HepG2 (cell line): ENCODE measurements around the gene NT5DC4. TPM values are rescaled to one million over a fixed set of nuclear protein-coding genes. Genes with fewer than 3 reads are reported as not detected.

ENCODE experiments used
- CAMTA2 ChIP-seq: sonication (generic); formaldehyde crosslinking; IDR thresholded peaks from 2 replicates; pipeline ENCODE4 v1.4.0; 2020; ENCODE audit warnings: mild to moderate bottlenecking, missing genetic modification reagents, borderline replicate concordance
- EED ChIP-seq: sonication (generic); formaldehyde crosslinking; IDR thresholded peaks from 2 replicates; pipeline ENCODE4 v1.5.0; 2020; ENCODE audit warnings: mild to moderate bottlenecking, missing genetic modification reagents
- FOXA1 ChIP-seq, 2 experiments: fragments of 450-650 bp in 1 of 2; sonication (generic) in 1 of 2; formaldehyde crosslinking in 1 of 2; IDR thresholded peaks; 2 replicates each; pipeline versions ENCODE4 v1.4.0 to v1.6.1; 2016 to 2020; ENCODE audit warnings: missing genetic modification reagents in 1 of 2
- GABPB1 ChIP-seq: IDR thresholded peaks from 2 replicates; pipeline ENCODE4 v1.6.1; 2016; ENCODE audit warnings: mild to moderate bottlenecking, missing genetic modification reagents, moderate library complexity, missing compliant biosample characterization
- HNF4A ChIP-seq: sonication (generic); formaldehyde crosslinking; IDR thresholded peaks from 2 replicates; pipeline ENCODE4 v1.4.0; 2020; ENCODE audit warnings: missing genetic modification reagents
- HNF4G ChIP-seq, 2 experiments: sonication (generic) in 1 of 2; formaldehyde crosslinking in 1 of 2; IDR thresholded peaks; 2 replicates each; pipeline versions ENCODE4 v1.4.0 to v1.6.1; 2011 to 2020; ENCODE audit warnings: borderline replicate concordance in 2 of 2, low read depth in 2 of 2, mild to moderate bottlenecking in 2 of 2, low read length in 1 of 2, missing genetic modification reagents in 1 of 2, moderate library complexity in 1 of 2
- IKZF5 ChIP-seq: IDR thresholded peaks from 2 replicates; pipeline ENCODE4 v1.6.1; 2018; ENCODE audit warnings: missing genetic modification reagents, mild to moderate bottlenecking, missing compliant biosample characterization
- KDM6A ChIP-seq: IDR thresholded peaks from 2 replicates; pipeline ENCODE4 v1.6.1; 2016; ENCODE audit warnings: low read depth
- NFKBIZ ChIP-seq: IDR thresholded peaks from 2 replicates; pipeline ENCODE4 v1.6.1; 2018; ENCODE audit warnings: missing genetic modification reagents, missing compliant biosample characterization
- NR2F1 ChIP-seq, 2 experiments: fragments of 450-650 bp in 1 of 2; formaldehyde crosslinking in 1 of 2; IDR thresholded peaks; 2 replicates each; pipeline versions ENCODE4 v1.5.0 to v1.6.1; 2016 to 2020; ENCODE audit warnings: mild to moderate bottlenecking in 1 of 2, missing compliant biosample characterization in 1 of 2, missing genetic modification reagents in 1 of 2, moderate library complexity in 1 of 2
- NR2F6 ChIP-seq, 2 experiments: IDR thresholded peaks; 2 replicates each; pipeline ENCODE4 v1.6.1; 2016; ENCODE audit warnings: antibody characterized with exemption in 1 of 2, mild to moderate bottlenecking in 1 of 2
- RBFOX2 ChIP-seq: fragments of 200-400 bp; formaldehyde crosslinking; IDR thresholded peaks from 2 replicates; pipeline ENCODE4 v1.6.1; 2017; ENCODE audit warnings: low read depth, mild to moderate bottlenecking, low read length
- RCOR2 ChIP-seq: IDR thresholded peaks from 2 replicates; pipeline ENCODE4 v1.6.1; 2016; ENCODE audit warnings: missing biosample characterization, missing genetic modification reagents
- SIN3A ChIP-seq: IDR thresholded peaks from 2 replicates; pipeline ENCODE4 v1.6.1; 2011; ENCODE audit warnings: low read depth, mild to moderate bottlenecking, control low read depth, low read length, borderline replicate concordance
- SMARCC2 ChIP-seq: fragments of 450-650 bp; IDR thresholded peaks from 2 replicates; pipeline ENCODE4 v1.6.1; 2017; ENCODE audit warnings: antibody characterized with exemption, mild to moderate bottlenecking
- SMC3 ChIP-seq: IDR thresholded peaks from 2 replicates; pipeline ENCODE4 v1.6.1; 2011; ENCODE audit warnings: low read length, improper control_type of control experiment
- TBX3 ChIP-seq: fragments of 450-650 bp; IDR thresholded peaks from 2 replicates; pipeline ENCODE4 v1.6.1; 2017; ENCODE audit warnings: antibody characterized with exemption, mild to moderate bottlenecking, inconsistent platforms, borderline replicate concordance
- TEAD3 ChIP-seq: optimal IDR thresholded peaks from 2 replicates; pipeline ENCODE3; 2016; ENCODE audit warnings: borderline replicate concordance
- TFE3 ChIP-seq: IDR thresholded peaks from 2 replicates; pipeline ENCODE4 v1.6.1; 2016
- TGIF2 ChIP-seq: IDR thresholded peaks from 2 replicates; pipeline ENCODE4 v1.6.1; 2016; ENCODE audit warnings: control low read depth, missing compliant biosample characterization
- ZNF331 ChIP-seq: sonication (generic); formaldehyde crosslinking; IDR thresholded peaks from 2 replicates; pipeline ENCODE4 v1.4.0; 2020; ENCODE audit warnings: missing genetic modification reagents
- ZNF543 ChIP-seq: sonication (generic); formaldehyde crosslinking; IDR thresholded peaks from 2 replicates; pipeline ENCODE4 v1.4.0; 2020; ENCODE audit warnings: mild to moderate bottlenecking, missing genetic modification reagents
- ZNF639 ChIP-seq: conservative IDR thresholded peaks from 2 replicates; pipeline ENCODE4 v1.6.1; 2018; ENCODE audit warnings: missing genetic modification reagents
- ZNF703 ChIP-seq: sonication (generic); formaldehyde crosslinking; IDR thresholded peaks from 2 replicates; pipeline ENCODE4 v1.5.1; 2020; ENCODE audit warnings: missing genetic modification reagents, mild to moderate bottlenecking, moderate library complexity, borderline replicate concordance
- polyA plus RNA-seq, 8 experiments: library from polyadenylated mRNA; depleted of rRNA in 3 of 8; stranded (reverse) in 7 of 8; unstranded in 1 of 8; fragments of >200 nt; fragmentation: Illumina TruSeq in 4 of 8; extraction: Trizol in 4 of 8; gene quantifications; 2 replicates each; pipeline versions ENCODE4 v1.2.1 to v1.2.3, GENCODE V29; 2011 to 2016; ENCODE audit warnings: low read depth in 4 of 8, missing spikeins in 1 of 8, mixed read lengths in 1 of 8; ENCODE audit not compliant: insufficient read depth in 1 of 8
- total RNA-seq, 5 experiments: library from RNA; depleted of rRNA; stranded (reverse); fragments of >200 nt; fragmentation: Illumina TruSeq; extraction: Trizol; gene quantifications; 2 replicates each; pipeline ENCODE4 v1.2.3, GENCODE V29; 2016; ENCODE audit warnings: low read depth in 1 of 5

The NT5DC4 gene
- total and polyA plus RNA-seq, 2 of the 13 experiments (the other 11 are each of a cell fraction or from before 2014, with no cell fraction given), result 0.04 to 4.2 TPM

- TF ChIP-seq RBFOX2 (no peak), ZNF639 (CRISPR knock-in tag) (no peak), RCOR2 (CRISPR knock-in tag) (no peak), HNF4G (IDR thresholded peaks at IDR 0.05; ENCODE audit: borderline replicate concordance, low read depth, low read length) (0 out of 2 replicates have a peak, but pooled peaks have one; percentile 20), HNF4G (CRISPR knock-in tag; IDR thresholded peaks at IDR 0.05; ENCODE audit: borderline replicate concordance, low read depth) (no peak), CAMTA2 (no peak), TEAD3 (peak; percentile 28), NR2F6 (IDR thresholded peaks at IDR 0.05) (peak; percentile 48; the same call in 1 of the 2 replicates), NR2F6 (CRISPR knock-in tag; IDR thresholded peaks at IDR 0.05) (peak; percentile 65; the same call in 1 of the 2 replicates), ZNF331 (CRISPR knock-in tag) (peak; percentile 48; the same call in 1 of the 2 replicates), NFKBIZ (CRISPR knock-in tag) (no peak), ZNF703 (CRISPR knock-in tag) (no peak), HNF4A (CRISPR knock-in tag) (peak; percentile 69), SMC3 (peak; percentile 26; the same call in 1 of the 2 replicates), GABPB1 (CRISPR knock-in tag) (peak; percentile 47; the same call in 1 of the 2 replicates), TFE3 (CRISPR knock-in tag) (peak; percentile 93), SIN3A (peak; percentile 12; the same call in 1 of the 2 replicates), TGIF2 (CRISPR knock-in tag) (peak; percentile 50), NR2F1 (CRISPR knock-in tag; IDR thresholded peaks at IDR 0.05) (peak in 1 of 2 experiments; percentile 36; a peak in 1 of 4 replicates), SMARCC2 (no peak), EED (CRISPR knock-in tag) (peak; percentile 36; the same call in 1 of the 2 replicates), IKZF5 (CRISPR knock-in tag) (no peak), KDM6A (0 out of 2 replicates have a peak, but pooled peaks have one; percentile 40), ZNF543 (CRISPR knock-in tag) (0 out of 2 replicates have a peak, but pooled peaks have one; percentile 37), FOXA1 (IDR thresholded peaks at IDR 0.05) (no peak), FOXA1 (CRISPR knock-in tag; IDR thresholded peaks at IDR 0.05) (peak; percentile 87), TBX3 (peak; percentile 72; the same call in 1 of the 2 replicates)
Observed at GRCh38 chr2:112725545-112726457, 5.0 kb downstream of the NT5DC4 start (continued).
